Measurements from ENCODE around the gene ZMYM2.

The ZMYM2 gene

DNA sequence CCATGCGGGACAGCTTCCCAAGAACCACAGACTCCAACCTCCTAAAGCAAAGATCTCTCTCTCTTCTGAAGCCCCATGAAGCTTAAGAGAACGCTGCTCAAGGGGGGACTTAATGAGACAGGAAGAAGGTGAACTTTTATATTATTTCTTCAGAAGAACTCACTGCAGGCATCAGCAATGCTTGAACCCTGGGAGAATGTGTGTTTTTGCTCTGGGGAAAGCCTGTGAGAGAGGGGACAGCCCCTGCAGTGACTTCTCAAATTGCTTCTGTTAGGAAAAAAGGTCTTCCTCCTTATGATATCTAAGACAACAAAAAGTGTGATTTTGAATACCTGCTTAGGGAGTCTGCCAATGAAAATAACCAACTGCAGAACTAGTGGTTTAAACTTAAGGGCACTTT lies 179.3 kb downstream of the ZMYM2 start:
- no peak for DNase-seq

DNA sequence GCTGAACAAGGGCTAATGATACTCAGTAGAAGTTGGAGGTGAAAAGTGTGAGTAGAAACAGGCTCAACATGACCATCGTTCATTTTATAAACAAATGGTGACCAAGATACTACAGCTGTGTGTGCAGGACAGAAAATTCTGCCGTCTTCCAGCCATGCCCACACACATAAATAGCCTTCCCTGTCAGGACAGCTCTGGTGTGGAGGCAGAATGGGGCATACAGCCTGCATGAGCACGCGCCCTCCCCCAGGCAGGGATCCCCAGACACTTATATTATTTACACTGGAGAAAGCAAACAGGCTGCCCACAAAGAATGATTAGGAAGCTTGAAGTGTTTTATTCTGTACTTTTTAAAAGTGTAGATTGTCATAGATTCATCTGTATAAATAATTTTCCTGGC lies 182.0 kb downstream of the ZMYM2 start:
- no peak for DNase-seq
